Keratinocyte (primary cell): ENCODE data around the gene KLHDC4.

Experiments used
- EZH2 ChIP-seq: IDR thresholded peaks from one replicate; pipeline ENCODE4 v1.6.1; 2012; ENCODE audit warnings: inconsistent platforms, mild to moderate bottlenecking, low read length, moderate library complexity
- TF ChIP-seq, protein P1 (sequence below), 3 experiments: IDR thresholded peaks in 1 of 3; conservative IDR thresholded peaks in 1 of 3; optimal IDR thresholded peaks in 1 of 3; 2 replicates in 2 of 3; 3 replicates in 1 of 3; pipeline versions ENCODE3 to v1.5.1; 2011; ENCODE audit warnings: low read length in 3 of 3, mild to moderate bottlenecking in 3 of 3, moderate library complexity in 2 of 3, control low read depth in 1 of 3, inconsistent platforms in 1 of 3; ENCODE audit not compliant: insufficient read depth in 2 of 3; ENCODE audit errors: extremely low read depth in 1 of 3

DNA sequence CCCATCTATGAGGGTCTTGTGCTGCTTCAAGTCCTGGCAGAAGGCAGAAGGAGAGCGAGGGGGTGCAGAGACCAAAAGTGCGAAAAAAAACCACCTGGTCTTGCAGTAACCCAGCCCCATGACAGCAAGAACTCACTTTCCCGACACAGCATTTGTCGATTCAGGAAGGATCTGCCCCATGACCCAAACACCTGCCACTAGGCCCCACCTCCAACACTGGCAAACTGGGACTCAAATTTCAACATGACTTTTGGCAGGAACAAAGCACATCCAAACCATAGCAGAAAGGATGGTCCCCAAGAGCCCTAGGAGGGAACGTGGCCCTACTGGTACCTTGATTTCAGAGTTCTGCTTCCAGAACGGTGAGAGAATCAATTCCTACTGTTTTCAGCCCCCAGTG lies 34.7 kb upstream of the KLHDC4 start:
- TF ChIP-seq, protein P1, sequence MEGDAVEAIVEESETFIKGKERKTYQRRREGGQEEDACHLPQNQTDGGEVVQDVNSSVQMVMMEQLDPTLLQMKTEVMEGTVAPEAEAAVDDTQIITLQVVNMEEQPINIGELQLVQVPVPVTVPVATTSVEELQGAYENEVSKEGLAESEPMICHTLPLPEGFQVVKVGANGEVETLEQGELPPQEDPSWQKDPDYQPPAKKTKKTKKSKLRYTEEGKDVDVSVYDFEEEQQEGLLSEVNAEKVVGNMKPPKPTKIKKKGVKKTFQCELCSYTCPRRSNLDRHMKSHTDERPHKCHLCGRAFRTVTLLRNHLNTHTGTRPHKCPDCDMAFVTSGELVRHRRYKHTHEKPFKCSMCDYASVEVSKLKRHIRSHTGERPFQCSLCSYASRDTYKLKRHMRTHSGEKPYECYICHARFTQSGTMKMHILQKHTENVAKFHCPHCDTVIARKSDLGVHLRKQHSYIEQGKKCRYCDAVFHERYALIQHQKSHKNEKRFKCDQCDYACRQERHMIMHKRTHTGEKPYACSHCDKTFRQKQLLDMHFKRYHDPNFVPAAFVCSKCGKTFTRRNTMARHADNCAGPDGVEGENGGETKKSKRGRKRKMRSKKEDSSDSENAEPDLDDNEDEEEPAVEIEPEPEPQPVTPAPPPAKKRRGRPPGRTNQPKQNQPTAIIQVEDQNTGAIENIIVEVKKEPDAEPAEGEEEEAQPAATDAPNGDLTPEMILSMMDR (optimal IDR thresholded peaks at IDR 0.05 in 1 of 3, IDR thresholded peaks at IDR 0.05 in 1 of 3, conservative IDR thresholded peaks at IDR 0.05 in 1 of 3; ENCODE audit: extremely low read depth in 1 of 3, insufficient read depth in 2 of 3, low read length in 3 of 3): no peak
- no peak for TF ChIP-seq EZH2
